K562 (cell line): ENCODE data around the gene REC8. TPM values are rescaled to one million over a fixed set of nuclear protein-coding genes. Genes with fewer than 3 reads are reported as not detected.

Source experiments
- BRF2 ChIP-seq: IDR thresholded peaks from 3 replicates; pipeline ENCODE4 v1.6.1; 2011; ENCODE audit warnings: borderline replicate concordance, mild to moderate bottlenecking; ENCODE audit not compliant: insufficient read length, insufficient read depth
- E2F1 ChIP-seq: sonication (generic); formaldehyde crosslinking; IDR thresholded peaks from 2 replicates; pipeline ENCODE4 v1.8.1; 2023; ENCODE audit warnings: mild to moderate bottlenecking, missing genetic modification reagents, moderate library complexity
- ERF ChIP-seq: fragments of 450-650 bp; formaldehyde crosslinking; IDR thresholded peaks from 2 replicates; pipeline ENCODE4 v1.4.0; 2020; ENCODE audit warnings: mild to moderate bottlenecking, mixed read lengths
- NR2C2 ChIP-seq, 2 experiments: fragments of 200-800 bp in 1 of 2; sonication (Bioruptor generic) in 1 of 2; sonication (generic) in 1 of 2; formaldehyde crosslinking in 1 of 2; IDR thresholded peaks; 2 replicates each; pipeline versions ENCODE4 v1.6.1 to v1.8.0; 2016 to 2022; ENCODE audit warnings: mild to moderate bottlenecking in 1 of 2, missing compliant biosample characterization in 1 of 2, missing genetic modification characterization in 1 of 2, missing genetic modification reagents in 1 of 2
- RBM17 ChIP-seq: fragments of 200-400 bp; formaldehyde crosslinking; IDR thresholded peaks from 2 replicates; pipeline ENCODE4 v1.6.1; 2017; ENCODE audit warnings: low read depth, mild to moderate bottlenecking, low read length, borderline replicate concordance
- RNF219 ChIP-seq: fragments of 250-450 bp; sonication (Bioruptor Pico); IDR thresholded peaks from 2 replicates; pipeline ENCODE4 v1.5.0; 2022; ENCODE audit warnings: mild to moderate bottlenecking
- SAFB2 ChIP-seq: fragments of 200-400 bp; formaldehyde crosslinking; IDR thresholded peaks from 2 replicates; pipeline ENCODE4 v1.6.1; 2018; ENCODE audit warnings: borderline replicate concordance, low read length, low read depth, moderate library complexity; ENCODE audit not compliant: severe bottlenecking
- TAF9B ChIP-seq: fragments of 450-650 bp; IDR thresholded peaks from 2 replicates; pipeline ENCODE4 v1.6.1; 2018; ENCODE audit warnings: mild to moderate bottlenecking; ENCODE audit not compliant: partially characterized antibody
- U2AF2 ChIP-seq: fragments of 200-400 bp; formaldehyde crosslinking; optimal IDR thresholded peaks from 2 replicates; pipeline ENCODE3; 2017; ENCODE audit warnings: low read depth, mild to moderate bottlenecking, low read length
- USF1 ChIP-seq: sonication (generic); formaldehyde crosslinking; IDR thresholded peaks from 2 replicates; pipeline ENCODE4 v1.9.0; 2022; ENCODE audit warnings: mild to moderate bottlenecking, missing genetic modification reagents
- YY1 ChIP-seq, 3 experiments: IDR thresholded peaks; 2 replicates each; pipeline ENCODE4 v1.6.1; 2011; ENCODE audit warnings: low read length in 2 of 3, mild to moderate bottlenecking in 2 of 3, moderate library complexity in 2 of 3, borderline replicate concordance in 1 of 3, control low read depth in 1 of 3, low read depth in 1 of 3; ENCODE audit not compliant: insufficient read depth in 3 of 3, insufficient replicate concordance in 2 of 3, control insufficient read depth in 1 of 3, insufficient read length in 1 of 3; ENCODE audit errors: extremely low read depth in 1 of 3
- ZNF507 ChIP-seq: conservative IDR thresholded peaks from 2 replicates; pipeline ENCODE4 v1.6.1; 2017; ENCODE audit warnings: missing genetic modification characterization, missing compliant biosample characterization
- ZNF655 ChIP-seq: fragments of 250-450 bp; sonication (Bioruptor Pico); IDR thresholded peaks from 2 replicates; pipeline ENCODE4 v1.5.0; 2021
- ZNF76 ChIP-seq: fragments of 250-450 bp; sonication (Bioruptor Pico); IDR thresholded peaks from 2 replicates; pipeline ENCODE4 v1.4.0; 2020; ENCODE audit warnings: mild to moderate bottlenecking, moderate library complexity, borderline replicate concordance
- polyA plus RNA-seq, 8 experiments: library from polyadenylated mRNA; depleted of rRNA in 4 of 8; stranded (reverse) in 5 of 8; unstranded in 3 of 8; fragments of >200 nt; fragmentation: Nextera tagmentation in 2 of 8; fragmentation: Illumina TruSeq in 1 of 8; extraction: Ambion mirVana in 2 of 8; extraction: Trizol in 1 of 8; gene quantifications; 2 replicates each; pipeline versions ENCODE4 v1.2.1 to v1.2.3, GENCODE V29; 2011 to 2014; ENCODE audit warnings: inconsistent platforms in 1 of 8, missing spikeins in 1 of 8
- total RNA-seq, 7 experiments: library from RNA; depleted of rRNA in 6 of 7; stranded (reverse); fragments of >200 nt in 6 of 7; fragmentation: Illumina TruSeq in 2 of 7; extraction: Trizol in 2 of 7; gene quantifications; 2 replicates each; pipeline versions ENCODE4 v1.2.1 to v1.2.3, GENCODE V29; 2011 to 2021; ENCODE audit warnings: low replicate concordance in 1 of 7

REC8 gene
- total and polyA plus RNA-seq, 9 of the 15 experiments (the other 6 are each of a cell fraction or from before 2014, with no cell fraction given): 0.11 to 2.5 (median 0.85) TPM

- TF ChIP-seq E2F1 (CRISPR knock-in tag) (no peak), ZNF655 (no peak), SAFB2 (no peak), ERF (no peak), TAF9B (peak; percentile 78), ZNF507 (tag) (no peak), BRF2 (no peak), RBM17 (no peak), NR2C2 (CRISPR knock-in tag; IDR thresholded peaks at IDR 0.05) (0 out of 2 replicates have a peak, but pooled peaks have one; percentile 20), NR2C2 (tag; IDR thresholded peaks at IDR 0.05) (peak; percentile 24; the same call in 1 of the 2 replicates), USF1 (CRISPR knock-in tag) (peak; percentile 98), YY1 (IDR thresholded peaks at IDR 0.05; ENCODE audit: borderline replicate concordance in 1 of 3, control insufficient read depth in 1 of 3, extremely low read depth in 1 of 3, insufficient read depth in 3 of 3, insufficient read length in 1 of 3, insufficient replicate concordance in 2 of 3, low read depth in 1 of 3, low read length in 2 of 3) (peak in 2 of 3 experiments; percentile 50 to 76), RNF219 (CRISPR knock-in tag) (no peak), U2AF2 (no peak), ZNF76 (CRISPR knock-in tag) (no peak)
These were observed 41.3 kb downstream of the REC8 start, which contains the start of gene CHMP4A (continued) for GRCh38 chr14:24212924-24213865.
